IMR-90 (cell line): Measurements from ENCODE around the gene ERN1. TPM values are rescaled to one million over a fixed set of nuclear protein-coding genes. Genes with fewer than 3 reads are reported as not detected.

Source experiments
- ATAC-seq: fragments of 200-7000 bp; cut with Tn5 transposase; 2 replicates; pipeline ENCODE4 v1.9.1; 2020; ENCODE audit warnings: low read depth, mild to moderate bottlenecking, moderate library complexity
- BruUV-seq: library from RNA; stranded (reverse); fragments of 400-500 nt; replicated peaks from 2 replicates; lab custom pipeline; 2021; lab: Mats Ljungman, UMichigan
- CTCF ChIA-PET: fragments of 300-600 bp; formaldehyde crosslinking; extraction: SDS; loops from one replicate; lab custom pipeline; 2021; ENCODE audit warnings: antibody characterized with exemption; lab: Yijun Ruan, JAX
- POLR2A ChIA-PET: fragments of 300-600 bp; sonication (Branson Sonifier 250); formaldehyde crosslinking; loops from one replicate; lab custom pipeline; 2022; ENCODE audit warnings: antibody characterized with exemption; ENCODE audit not compliant: unreplicated experiment; lab: Charles Lee
- DNase-seq: peaks from one replicate; pipeline ENCODE4 v3.0.0; 2013
- H2AFZ ChIP-seq: replicated peaks from 2 replicates; pipeline ENCODE3; 2013; ENCODE audit warnings: low read length, mild to moderate bottlenecking; ENCODE audit not compliant: poor library complexity
- H2AK5ac ChIP-seq: 2 replicates; pipeline ENCODE4 v1.6.1; 2013; ENCODE audit warnings: low read depth, low read length, inconsistent platforms
- H2AK9ac ChIP-seq: replicated peaks from 2 replicates; pipeline ENCODE3; 2013; ENCODE audit warnings: mild to moderate bottlenecking, low read depth, low read length, moderate library complexity; ENCODE audit not compliant: poor library complexity
- H2BK120ac ChIP-seq: 2 replicates; pipeline ENCODE4 v1.6.1; 2013; ENCODE audit warnings: low read depth, low read length, inconsistent platforms
- H2BK15ac ChIP-seq: 3 replicates; pipeline ENCODE4 v1.6.1; 2013; ENCODE audit warnings: low read depth, low read length, inconsistent platforms
- H2BK20ac ChIP-seq: 2 replicates; pipeline ENCODE4 v1.6.1; 2013; ENCODE audit warnings: low read depth, mild to moderate bottlenecking, inconsistent platforms, low read length, moderate library complexity
- H2BK5ac ChIP-seq: 2 replicates; pipeline ENCODE4 v1.6.1; 2013; ENCODE audit warnings: mild to moderate bottlenecking, low read depth, low read length, inconsistent platforms; ENCODE audit not compliant: poor library complexity, severe bottlenecking
- H3K14ac ChIP-seq: replicated peaks from 2 replicates; pipeline ENCODE4 v1.6.1; 2013; ENCODE audit warnings: low read depth, low read length, inconsistent platforms
- H3K18ac ChIP-seq: 2 replicates; pipeline ENCODE4 v1.6.1; 2013; ENCODE audit warnings: low read depth, low read length, control low read depth
- H3K23ac ChIP-seq: 2 replicates; pipeline ENCODE4 v1.6.1; 2013; ENCODE audit warnings: low read depth, low read length, inconsistent platforms
- H3K27ac ChIP-seq: 2 replicates; pipeline ENCODE4 v1.5.1; 2013; ENCODE audit warnings: mild to moderate bottlenecking, control low read depth, low read length; ENCODE audit not compliant: insufficient read depth
- H3K27me3 ChIP-seq: 2 replicates; pipeline ENCODE4 v1.6.1; 2013; ENCODE audit warnings: low read length; ENCODE audit not compliant: control insufficient read depth, insufficient read depth
- H3K36me3 ChIP-seq: 2 replicates; pipeline ENCODE4 v1.6.1; 2013; ENCODE audit warnings: low read length, mixed read lengths; ENCODE audit not compliant: control insufficient read depth, insufficient read depth
- H3K4ac ChIP-seq: 2 replicates; pipeline ENCODE4 v1.6.1; 2013; ENCODE audit warnings: low read depth, low read length, inconsistent platforms
- H3K4me1 ChIP-seq: 2 replicates; pipeline ENCODE4 v1.6.1; 2013; ENCODE audit warnings: low read length, mixed read lengths; ENCODE audit not compliant: control insufficient read depth, insufficient read depth
- H3K4me2 ChIP-seq: 2 replicates; pipeline ENCODE4 v1.6.1; 2013; ENCODE audit warnings: low read depth, mild to moderate bottlenecking, control low read depth, low read length, moderate library complexity
- H3K4me3 ChIP-seq: 2 replicates; pipeline ENCODE4 v1.5.1; 2013; ENCODE audit warnings: low read depth, mild to moderate bottlenecking, control low read depth, low read length, moderate library complexity; ENCODE audit not compliant: insufficient read depth
- H3K56ac ChIP-seq: 2 replicates; pipeline ENCODE4 v1.6.1; 2013; ENCODE audit warnings: low read length, inconsistent platforms; ENCODE audit not compliant: insufficient read depth; ENCODE audit errors: extremely low read depth
- H3K79me1 ChIP-seq, 2 experiments: 2 replicates each; pipeline ENCODE4 v1.6.1; 2013; ENCODE audit warnings: low read length in 2 of 2, inconsistent platforms in 1 of 2, low read depth in 1 of 2
- H3K9ac ChIP-seq: 2 replicates; pipeline ENCODE4 v1.6.1; 2013; ENCODE audit warnings: low read depth, low read length, control low read depth
- H3K9me1 ChIP-seq: 2 replicates; pipeline ENCODE4 v1.6.1; 2013; ENCODE audit warnings: low read length, inconsistent platforms; ENCODE audit not compliant: insufficient read depth
- H3K9me3 ChIP-seq: 2 replicates; pipeline ENCODE4 v1.6.1; 2013; ENCODE audit warnings: low read length; ENCODE audit not compliant: control insufficient read depth, insufficient read depth
- H4K20me1 ChIP-seq: 2 replicates; pipeline ENCODE4 v1.6.1; 2013; ENCODE audit warnings: low read length, inconsistent platforms; ENCODE audit not compliant: insufficient read depth
- H4K5ac ChIP-seq: 2 replicates; pipeline ENCODE4 v1.6.1; 2013; ENCODE audit warnings: mild to moderate bottlenecking, low read depth, low read length, control low read depth
- H4K8ac ChIP-seq, 2 experiments: 2 replicates each; pipeline ENCODE4 v1.6.1; 2013; ENCODE audit warnings: low read depth in 2 of 2, low read length in 2 of 2, control low read depth in 1 of 2, inconsistent platforms in 1 of 2
- H4K91ac ChIP-seq: 2 replicates; pipeline ENCODE4 v1.6.1; 2013; ENCODE audit warnings: low read depth, low read length, inconsistent platforms; ENCODE audit not compliant: insufficient read depth
- BHLHE40 ChIP-seq: fragments of 150-350 bp; IDR thresholded peaks from 2 replicates; pipeline ENCODE4 v1.6.1; 2016; ENCODE audit warnings: mild to moderate bottlenecking, low read depth, low read length
- CEBPB ChIP-seq: IDR thresholded peaks from 2 replicates; pipeline ENCODE4 v1.6.1; 2012; ENCODE audit warnings: low read depth, low read length, improper control_type of control experiment
- CHD1 ChIP-seq: IDR thresholded peaks from 2 replicates; pipeline ENCODE4 v1.6.1; 2012; ENCODE audit warnings: low read depth, low read length, improper control_type of control experiment
- FOS ChIP-seq: fragments of 150-350 bp; IDR thresholded peaks from 2 replicates; pipeline ENCODE4 v1.6.1; 2016; ENCODE audit warnings: low read depth, low read length
- MAFK ChIP-seq: IDR thresholded peaks from 2 replicates; pipeline ENCODE4 v1.6.1; 2012; ENCODE audit warnings: low read depth, low read length, improper control_type of control experiment
- MAZ ChIP-seq: IDR thresholded peaks from 2 replicates; pipeline ENCODE4 v1.6.1; 2012; ENCODE audit warnings: low read depth, mild to moderate bottlenecking, low read length, improper control_type of control experiment, moderate library complexity, borderline replicate concordance
- MXI1 ChIP-seq: IDR thresholded peaks from 2 replicates; pipeline ENCODE4 v1.6.1; 2012; ENCODE audit warnings: low read depth, mild to moderate bottlenecking, low read length, moderate library complexity, borderline replicate concordance
- NFE2L2 ChIP-seq: fragments of 150-350 bp; IDR thresholded peaks from 2 replicates; pipeline ENCODE4 v1.6.1; 2016; ENCODE audit warnings: low read depth, mild to moderate bottlenecking, low read length
- POLR2A ChIP-seq: IDR thresholded peaks from 2 replicates; pipeline ENCODE4 v1.6.1; 2012; ENCODE audit warnings: mild to moderate bottlenecking, low read depth, low read length
- RAD21 ChIP-seq: IDR thresholded peaks from 2 replicates; pipeline ENCODE4 v1.6.1; 2012; ENCODE audit warnings: low read length, improper control_type of control experiment
- RCOR1 ChIP-seq: IDR thresholded peaks from 2 replicates; pipeline ENCODE4 v1.6.1; 2012; ENCODE audit warnings: mild to moderate bottlenecking, low read length, improper control_type of control experiment; ENCODE audit not compliant: insufficient replicate concordance
- RFX5 ChIP-seq: IDR thresholded peaks from 2 replicates; pipeline ENCODE4 v1.8.0; 2012; ENCODE audit warnings: low read depth, mild to moderate bottlenecking, low read length, moderate library complexity
- WGBS, 2 experiments: methylation state at CpG; one replicate each; pipeline versions ENCODE4 v1.1.5 to v1.1.7; 2013; ENCODE audit warnings: missing lambda C conversion rate in 2 of 2; ENCODE audit not compliant: insufficient read length in 1 of 2; ENCODE audit errors: extremely low coverage in 2 of 2; 5-methylcytosine and 5-hydroxymethylcytosine counted together
- dilution Hi-C: fragments of 300-500 bp; cut with HindIII; formaldehyde crosslinking; loops from one replicate; pipeline ENCODE4 v1.14.3; 2018; ENCODE audit warnings: low sequenced_read_pairs; ENCODE audit not compliant: unreplicated experiment
- in situ Hi-C: fragments of 300-500 bp; cut with MboI; formaldehyde crosslinking; loops from 3 replicates; pipeline ENCODE4 v1.14.3; 2019; ENCODE audit warnings: low sequenced_read_pairs, inconsistent platforms, mixed read lengths
- intact Hi-C: fragments of 100-400 bp; cut with micrococcal nuclease; formaldehyde crosslinking; loops from 2 replicates; pipeline ENCODE4 v1.10.0; 2022
- polyA plus RNA-seq, 3 experiments: library from polyadenylated mRNA; depleted of rRNA; stranded (reverse); fragments of >200 nt; gene quantifications; 2 replicates each; pipeline ENCODE4 v1.2.3, GENCODE V29; 2012; ENCODE audit warnings: low replicate concordance in 1 of 3
- total RNA-seq: library from RNA; depleted of rRNA; stranded (reverse); fragments of >200 nt; gene quantifications from 2 replicates; pipeline ENCODE4 v1.2.3, GENCODE V29; 2012
- TF ChIP-seq, protein P1 (sequence below): fragments of 150-350 bp; IDR thresholded peaks from 2 replicates; pipeline ENCODE4 v1.6.1; 2017; ENCODE audit warnings: mild to moderate bottlenecking, antibody characterized with exemption, low read length, low read depth
- TF ChIP-seq, protein P2 (sequence below): fragments of 150-350 bp; IDR thresholded peaks from 2 replicates; pipeline ENCODE4 v1.6.1; 2016; ENCODE audit warnings: low read depth, mild to moderate bottlenecking, low read length, moderate library complexity, borderline replicate concordance
- TF ChIP-seq, protein P3 (sequence below): conservative IDR thresholded peaks from 2 replicates; pipeline ENCODE4 v1.5.1; 2012; ENCODE audit warnings: mild to moderate bottlenecking, low read depth, low read length, improper control_type of control experiment

Gene ERN1
- total and polyA plus RNA-seq, 2 of the 4 experiments (the other 2 are of a cell fraction), result 2.7 to 4.1 TPM

DNA sequence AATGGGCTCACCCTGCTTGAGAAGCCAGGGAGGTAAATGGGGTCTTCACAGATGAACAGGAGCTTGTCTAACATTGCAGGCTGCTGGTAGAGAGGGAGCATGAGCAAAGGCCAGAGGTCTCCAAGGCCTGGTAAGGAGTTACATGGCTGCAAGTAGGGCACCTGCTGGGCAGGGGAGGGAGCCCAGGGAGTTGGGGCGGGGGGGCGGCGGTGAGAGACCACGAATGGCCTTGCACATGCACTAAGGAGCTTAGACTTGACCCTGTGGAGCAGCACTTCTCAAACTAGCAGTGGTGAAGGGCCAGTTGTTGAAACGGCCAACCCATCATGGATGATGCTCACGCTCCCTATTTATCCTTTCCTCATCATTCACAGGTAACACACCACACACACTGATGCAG lies 38.4 kb downstream of the ERN1 start:
- H4K91ac ChIP-seq, result no peak overlapping the region
- H2AK5ac ChIP-seq, result no peak overlapping the region
- H2BK5ac ChIP-seq, result no peak overlapping the region
- TF ChIP-seq, protein P1, sequence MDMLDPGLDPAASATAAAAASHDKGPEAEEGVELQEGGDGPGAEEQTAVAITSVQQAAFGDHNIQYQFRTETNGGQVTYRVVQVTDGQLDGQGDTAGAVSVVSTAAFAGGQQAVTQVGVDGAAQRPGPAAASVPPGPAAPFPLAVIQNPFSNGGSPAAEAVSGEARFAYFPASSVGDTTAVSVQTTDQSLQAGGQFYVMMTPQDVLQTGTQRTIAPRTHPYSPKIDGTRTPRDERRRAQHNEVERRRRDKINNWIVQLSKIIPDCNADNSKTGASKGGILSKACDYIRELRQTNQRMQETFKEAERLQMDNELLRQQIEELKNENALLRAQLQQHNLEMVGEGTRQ, result no peak
- TF ChIP-seq POLR2A (no peak), MAZ (no peak), MAFK (no peak), RAD21 (no peak), FOS (no peak), CHD1 (no peak), RCOR1 (no peak), CEBPB (no peak), MXI1 (no peak), RFX5 (no peak), BHLHE40 (no peak), NFE2L2 (no peak)
- TF ChIP-seq, protein P2, sequence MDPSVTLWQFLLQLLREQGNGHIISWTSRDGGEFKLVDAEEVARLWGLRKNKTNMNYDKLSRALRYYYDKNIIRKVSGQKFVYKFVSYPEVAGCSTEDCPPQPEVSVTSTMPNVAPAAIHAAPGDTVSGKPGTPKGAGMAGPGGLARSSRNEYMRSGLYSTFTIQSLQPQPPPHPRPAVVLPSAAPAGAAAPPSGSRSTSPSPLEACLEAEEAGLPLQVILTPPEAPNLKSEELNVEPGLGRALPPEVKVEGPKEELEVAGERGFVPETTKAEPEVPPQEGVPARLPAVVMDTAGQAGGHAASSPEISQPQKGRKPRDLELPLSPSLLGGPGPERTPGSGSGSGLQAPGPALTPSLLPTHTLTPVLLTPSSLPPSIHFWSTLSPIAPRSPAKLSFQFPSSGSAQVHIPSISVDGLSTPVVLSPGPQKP, result no peak
- TF ChIP-seq, protein P3, sequence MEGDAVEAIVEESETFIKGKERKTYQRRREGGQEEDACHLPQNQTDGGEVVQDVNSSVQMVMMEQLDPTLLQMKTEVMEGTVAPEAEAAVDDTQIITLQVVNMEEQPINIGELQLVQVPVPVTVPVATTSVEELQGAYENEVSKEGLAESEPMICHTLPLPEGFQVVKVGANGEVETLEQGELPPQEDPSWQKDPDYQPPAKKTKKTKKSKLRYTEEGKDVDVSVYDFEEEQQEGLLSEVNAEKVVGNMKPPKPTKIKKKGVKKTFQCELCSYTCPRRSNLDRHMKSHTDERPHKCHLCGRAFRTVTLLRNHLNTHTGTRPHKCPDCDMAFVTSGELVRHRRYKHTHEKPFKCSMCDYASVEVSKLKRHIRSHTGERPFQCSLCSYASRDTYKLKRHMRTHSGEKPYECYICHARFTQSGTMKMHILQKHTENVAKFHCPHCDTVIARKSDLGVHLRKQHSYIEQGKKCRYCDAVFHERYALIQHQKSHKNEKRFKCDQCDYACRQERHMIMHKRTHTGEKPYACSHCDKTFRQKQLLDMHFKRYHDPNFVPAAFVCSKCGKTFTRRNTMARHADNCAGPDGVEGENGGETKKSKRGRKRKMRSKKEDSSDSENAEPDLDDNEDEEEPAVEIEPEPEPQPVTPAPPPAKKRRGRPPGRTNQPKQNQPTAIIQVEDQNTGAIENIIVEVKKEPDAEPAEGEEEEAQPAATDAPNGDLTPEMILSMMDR, result no peak
- dilution Hi-C loops, result no loop called here
- no peaks in the 10 kb centered on the region; the same call in 1 of the 2 replicates for H3K36me3 ChIP-seq
- H2BK15ac ChIP-seq, result no peak overlapping the region
- no peaks in the 10 kb centered on the region for H3K27me3 ChIP-seq
- no peak overlapping the region for H3K56ac ChIP-seq
- H3K27ac ChIP-seq, result no peak overlapping the region
- 100% methylated on average over 4 of the region's 6 CpGs; no CpG with 5 or more reads in 1 of the 2 experiments for WGBS, 2 experiments
- ATAC-seq (no peak), DNase-seq (no peak)
- in situ Hi-C loops, result no loop called here
- H4K8ac ChIP-seq, result no peak overlapping the region
- no peak overlapping the region for H3K18ac ChIP-seq
- H2AFZ ChIP-seq, result no peak overlapping the region
- H2BK20ac ChIP-seq, result no peak overlapping the region
- H3K9ac ChIP-seq, result no peak overlapping the region
- intact Hi-C loops, result no loop called here
- ChIA-PET POLR2A (no interaction called here), CTCF (no interaction called here)
- H2AK9ac ChIP-seq, result no peak overlapping the region
- H3K14ac ChIP-seq, result no peak overlapping the region
- no peak overlapping the region for H3K4me3 ChIP-seq
- BruUV-seq, result no TSS peak
- no peak overlapping the region for H3K4ac ChIP-seq
- H2BK120ac ChIP-seq, result no peak overlapping the region
- peaks cover 4 to 14% of the 10 kb centered on the region in 2 experiments; a peak in 2 of 4 replicates for H3K79me1 ChIP-seq
- H4K20me1 ChIP-seq, result no peaks in the 10 kb centered on the region
- H4K5ac ChIP-seq, result no peak overlapping the region
- H3K23ac ChIP-seq, result no peak overlapping the region
- H3K4me1 ChIP-seq, result no peaks in the 10 kb centered on the region
- peaks cover 14% of the 10 kb centered on the region for H3K9me1 ChIP-seq
- H3K9me3 ChIP-seq, result no peaks in the 10 kb centered on the region
- H3K4me2 ChIP-seq, result no peak overlapping the region
